Vagina (tissue), 2 donors: ENCODE data around the gene TNFSF13. TPM values are rescaled to one million over a fixed set of nuclear protein-coding genes. Genes with fewer than 3 reads are reported as not detected.

Experiments
- DNase-seq, 2 donors: peaks; one replicate each; pipeline ENCODE4 v3.0.0-alpha.2; 2017; ENCODE audit errors: extremely low spot score in 2 of 2
- H3K27ac ChIP-seq: fragments of 200-600 bp; sonication (generic); one replicate; pipeline ENCODE4 v1.5.1; 2019
- H3K27me3 ChIP-seq: fragments of 200-600 bp; sonication (generic); one replicate; pipeline ENCODE4 v1.5.1; 2019
- H3K36me3 ChIP-seq, 2 donors: fragments of 200-600 bp; sonication (generic); one replicate each; pipeline ENCODE4 v1.5.1; 2017 to 2019
- H3K4me1 ChIP-seq: fragments of 200-600 bp; sonication (generic); one replicate; pipeline ENCODE4 v1.5.1; 2019
- H3K4me3 ChIP-seq, 2 donors: fragments of 200-600 bp; sonication (generic); 1 replicate in 1 of 2; 2 replicates in 1 of 2; pipeline ENCODE4 v1.5.1; 2016 to 2019
- H3K9me3 ChIP-seq: fragments of 200-600 bp; sonication (generic); one replicate; pipeline ENCODE4 v1.5.1; 2019
- CTCF ChIP-seq, 3 experiments: fragments of 450-650 bp in 2 of 3; fragments of 200-600 bp in 1 of 3; sonication (generic) in 1 of 3; IDR thresholded peaks; one replicate each; pipeline ENCODE4 v1.5.1; 2017 to 2019; ENCODE audit warnings: antibody characterized with exemption in 3 of 3, mild to moderate bottlenecking in 2 of 3, moderate library complexity in 2 of 3
- POLR2A ChIP-seq, 2 donors: fragments of 450-650 bp; IDR thresholded peaks; one replicate each; pipeline ENCODE4 v1.6.1; 2017; ENCODE audit warnings: antibody characterized with exemption in 2 of 2, mild to moderate bottlenecking in 2 of 2, moderate library complexity in 2 of 2
- POLR2AphosphoS5 ChIP-seq, 2 donors: sonication (generic); formaldehyde crosslinking; IDR thresholded peaks; one replicate each; pipeline ENCODE4 v1.9.0; 2017; ENCODE audit warnings: antibody characterized with exemption in 2 of 2, mild to moderate bottlenecking in 2 of 2, low read depth in 1 of 2; ENCODE audit not compliant: insufficient read depth in 1 of 2
- intact Hi-C: fragments of 100-400 bp; cut with DNase I; formaldehyde crosslinking; loops from one replicate; pipeline ENCODE4 v1.15.1; 2023
- total RNA-seq: library from RNA; depleted of rRNA; stranded (reverse); fragments of >200 nt; gene quantifications from one replicate; pipeline ENCODE4 v1.2.3, GENCODE V29; 2016

TNFSF13 gene
- total RNA-seq, 1 donor from 2014 or later, result 20.1 TPM

GRCh38 chr17:7528842-7529241, 29.7 kb upstream of the TNFSF13 start:
- no peaks in the 10 kb centered on the region for H3K4me1 ChIP-seq
- no peak overlapping the region for H3K27ac ChIP-seq
- H3K27me3 ChIP-seq, result no peaks in the 10 kb centered on the region
- H3K4me3 ChIP-seq, result no peak overlapping the region
- intact Hi-C loops, result no loop called here
- no peaks in the 10 kb centered on the region for H3K36me3 ChIP-seq
- TF ChIP-seq POLR2A (IDR thresholded peaks at IDR 0.05), result no peak
- no peak for TF ChIP-seq CTCF (IDR thresholded peaks at IDR 0.05)
- TF ChIP-seq POLR2AphosphoS5 (IDR thresholded peaks at IDR 0.05; ENCODE audit: insufficient read depth in 1 of 2, low read depth in 1 of 2), result no peak
- H3K9me3 ChIP-seq, result no peaks in the 10 kb centered on the region
- DNase-seq, result no peak

GRCh38 chr17:7530023-7530900, 28.3 kb upstream of the TNFSF13 start:
- H3K27me3 ChIP-seq, result no peaks in the 10 kb centered on the region
- TF ChIP-seq POLR2AphosphoS5 (IDR thresholded peaks at IDR 0.05; ENCODE audit: insufficient read depth in 1 of 2, low read depth in 1 of 2), result no peak
- no peak for TF ChIP-seq CTCF (IDR thresholded peaks at IDR 0.05)
- TF ChIP-seq POLR2A (IDR thresholded peaks at IDR 0.05), result no peak
- intact Hi-C loops, result no loop called here

GRCh38 chr17:7538050-7538449, 20.5 kb upstream of the TNFSF13 start:
- Histone ChIP-seq H3K27me3 (no peaks in the 10 kb centered on the region), H3K4me1 (no peaks in the 10 kb centered on the region), H3K4me3 (no peak overlapping the region), H3K36me3 (no peaks in the 10 kb centered on the region), H3K27ac (no peak overlapping the region), H3K9me3 (peaks cover 5% of the 10 kb centered on the region)
- DNase-seq, result no peak
- TF ChIP-seq POLR2AphosphoS5 (IDR thresholded peaks at IDR 0.05; ENCODE audit: insufficient read depth in 1 of 2, low read depth in 1 of 2) (no peak), CTCF (IDR thresholded peaks at IDR 0.05) (no peak), POLR2A (IDR thresholded peaks at IDR 0.05) (no peak)
- intact Hi-C loops, result no loop called here

More at GRCh38 chr17:7530023-7530900, 28.3 kb upstream of the TNFSF13 start:
- H3K4me3 ChIP-seq, result no peak overlapping the region
- no peak overlapping the region for H3K27ac ChIP-seq
- H3K36me3 ChIP-seq, result no peaks in the 10 kb centered on the region
- no peaks in the 10 kb centered on the region for H3K9me3 ChIP-seq
- no peaks in the 10 kb centered on the region for H3K4me1 ChIP-seq
- DNase-seq, result no peak

GRCh38 chr17:7538891-7539545, 19.5 kb upstream of the TNFSF13 start:
- Histone ChIP-seq H3K27me3 (no peaks in the 10 kb centered on the region), H3K27ac (no peak overlapping the region), H3K4me1 (no peaks in the 10 kb centered on the region), H3K4me3 (no peak overlapping the region), H3K9me3 (peaks cover 5% of the 10 kb centered on the region), H3K36me3 (no peaks in the 10 kb centered on the region)
- DNase-seq, result no peak
- TF ChIP-seq CTCF (IDR thresholded peaks at IDR 0.05) (no peak), POLR2AphosphoS5 (IDR thresholded peaks at IDR 0.05; ENCODE audit: insufficient read depth in 1 of 2, low read depth in 1 of 2) (no peak), POLR2A (IDR thresholded peaks at IDR 0.05) (no peak)
- intact Hi-C loops, result no loop called here
